HG03060 (cell line): ENCODE measurements around the gene SLC5A11.
"Not testable (repeated sequence)": the region's sequence is repeated elsewhere in the genome, so short reads cannot be mapped to it uniquely, and the experiment has no call there.

Source experiments
- ATAC-seq: cut with Tn5 transposase; IDR thresholded peaks from one replicate; pipeline ENCODE4 v1.9.1; 2021; ENCODE audit warnings: low read depth, moderate number of reproducible peaks; ENCODE audit not compliant: unreplicated experiment

SLC5A11 gene

GRCh38 chr16:24856871-24857270 lies 11.1 kb downstream of the SLC5A11 start:
- not testable (repeated sequence) for ATAC-seq

GRCh38 chr16:24858219-24859041 lies 12.7 kb downstream of the SLC5A11 start:
- no peak for ATAC-seq

GRCh38 chr16:24861461-24861860 lies 15.7 kb downstream of the SLC5A11 start:
- no peak for ATAC-seq

- no peak for ATAC-seq
Measured at GRCh38 chr16:24863582-24864437, 18.0 kb downstream of the SLC5A11 start.

GRCh38 chr16:24869033-24869432 lies 23.3 kb downstream of the SLC5A11 start:
- ATAC-seq = no peak

GRCh38 chr16:24871891-24872290 lies 26.1 kb downstream of the SLC5A11 start:
- ATAC-seq = no peak

GRCh38 chr16:24873028-24873427 lies 27.3 kb downstream of the SLC5A11 start:
- ATAC-seq = no peak

- ATAC-seq = no peak
Measured at GRCh38 chr16:24875466-24875865, 29.7 kb downstream of the SLC5A11 start.

GRCh38 chr16:24876231-24876630 lies 30.5 kb downstream of the SLC5A11 start:
- no peak for ATAC-seq

- ATAC-seq = no peak
Measured at GRCh38 chr16:24879684-24880083, 33.9 kb downstream of the SLC5A11 start.

GRCh38 chr16:24883714-24884151 lies 38.0 kb downstream of the SLC5A11 start:
- ATAC-seq = no peak

- ATAC-seq = no peak
Measured at GRCh38 chr16:24887472-24887871, 41.7 kb downstream of the SLC5A11 start.

- ATAC-seq = no peak
Measured at GRCh38 chr16:24890746-24891145, 45.0 kb downstream of the SLC5A11 start.

- ATAC-seq = no peak
Measured at GRCh38 chr16:24896439-24896838, 50.7 kb downstream of the SLC5A11 start.

GRCh38 chr16:24897522-24897921 lies 51.8 kb downstream of the SLC5A11 start:
- not testable (repeated sequence) for ATAC-seq

GRCh38 chr16:24900230-24900629 lies 54.5 kb downstream of the SLC5A11 start:
- ATAC-seq = no peak

GRCh38 chr16:24906199-24906808 lies 60.5 kb downstream of the SLC5A11 start:
- no peak for ATAC-seq

- no peak for ATAC-seq
Measured at GRCh38 chr16:24906901-24907300, 61.1 kb downstream of the SLC5A11 start.

GRCh38 chr16:24908716-24909115 lies 63.0 kb downstream of the SLC5A11 start:
- ATAC-seq = no peak

GRCh38 chr16:24909856-24910255 lies 64.1 kb downstream of the SLC5A11 start:
- ATAC-seq = no peak

GRCh38 chr16:24915019-24915418 lies 69.3 kb downstream of the SLC5A11 start:
- no peak for ATAC-seq
